DMS79 treated with DMSO at 0.1 percent for 48 hours (cell line): ENCODE data around the gene TSR1.
"Not testable (repeated sequence)": the region's sequence is repeated elsewhere in the genome, so short reads cannot be mapped to it uniquely, and the experiment has no call there.

Source experiments
- DNase-seq: peaks from one replicate; lab custom pipeline; 2025; lab: John Stamatoyannopoulos, UW

Gene TSR1

DNA sequence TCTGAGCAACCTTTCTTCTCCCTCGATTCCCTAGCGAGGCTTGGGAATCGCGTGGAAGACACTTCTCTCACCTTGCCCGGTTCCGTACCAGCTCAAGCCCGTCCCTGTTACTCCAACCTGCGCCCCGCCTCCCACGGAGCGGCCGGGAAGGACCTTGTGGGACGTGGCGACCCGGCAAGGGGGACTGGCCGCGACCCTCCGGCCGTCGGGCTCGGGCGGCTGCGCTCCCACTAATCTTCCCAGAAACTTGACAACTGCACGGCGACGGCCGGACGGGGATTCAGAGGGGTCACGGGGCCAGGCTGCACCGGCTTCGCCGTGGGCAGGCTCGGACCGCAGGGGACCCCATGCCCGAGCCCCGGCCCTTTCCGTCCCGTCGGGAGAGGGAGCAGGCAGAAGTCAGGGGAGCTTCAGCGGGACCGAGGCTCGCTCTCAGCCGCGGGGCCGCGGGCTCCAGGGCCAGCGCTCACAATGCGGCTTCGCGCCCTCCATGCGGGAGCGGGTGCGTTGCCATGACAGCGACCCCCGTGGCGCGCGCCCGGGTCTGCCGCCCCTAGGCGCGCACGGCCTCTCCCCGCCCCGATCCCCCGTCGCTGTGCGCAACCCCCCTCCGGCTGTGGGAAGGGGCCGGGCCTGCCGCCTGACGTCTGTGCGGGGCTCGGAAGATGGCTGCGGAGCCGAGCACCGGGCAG is 741 bp upstream of the TSR1 start, which contains the start of gene SGSM2:
Gene SGSM2, plus strand, starts transcription at position 650 of the 692 bp plus-strand sequence. CDS start 188 bp downstream, outside the sequence.
- DNase-seq: peak; percentile 43

DNA sequence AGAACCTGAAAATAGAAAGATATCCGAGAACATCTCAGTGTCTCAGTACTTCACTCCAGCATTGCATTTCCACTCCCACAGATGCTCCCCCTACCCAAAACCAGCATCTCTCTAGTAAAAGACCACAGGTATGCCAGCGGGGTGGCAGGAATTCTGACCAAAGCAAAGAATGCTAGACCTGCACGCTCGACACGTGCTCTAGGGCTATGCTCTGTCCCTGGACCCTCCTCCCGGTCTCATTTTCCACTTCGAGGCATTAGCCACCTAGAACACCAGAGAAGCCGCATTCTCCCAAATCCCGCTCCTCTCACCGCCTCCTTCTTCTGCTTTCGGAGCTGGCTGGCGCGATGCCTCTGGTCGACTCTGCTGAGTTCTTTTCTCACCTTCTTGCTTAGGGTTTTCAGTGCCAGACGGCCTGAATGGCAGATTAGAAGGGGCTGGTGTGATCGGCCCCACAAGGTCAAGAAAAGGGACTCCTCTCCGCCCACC is 487 bp downstream of the TSR1 start:
- DNase-seq: peak; percentile 15

DNA sequence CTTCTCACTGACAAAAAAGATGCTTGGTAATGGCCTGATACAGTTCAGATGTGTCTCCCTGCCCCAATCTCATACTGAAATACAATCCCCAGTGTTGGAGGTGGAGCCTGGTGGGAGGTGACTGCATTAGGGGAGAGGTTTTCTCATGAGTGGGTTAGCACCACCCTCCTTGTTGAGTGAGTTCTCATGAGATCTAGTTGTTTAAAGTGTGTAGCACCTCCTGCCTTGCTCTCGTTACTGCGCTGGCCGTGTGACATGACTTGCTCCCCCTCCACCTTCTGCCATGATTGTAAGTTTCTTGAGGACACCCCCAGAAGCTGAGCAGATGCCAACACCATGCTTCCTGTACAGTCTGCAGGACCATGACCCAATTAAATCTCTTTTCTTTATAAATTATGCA is 5.0 kb downstream of the TSR1 start:
- DNase-seq: no peak

DNA sequence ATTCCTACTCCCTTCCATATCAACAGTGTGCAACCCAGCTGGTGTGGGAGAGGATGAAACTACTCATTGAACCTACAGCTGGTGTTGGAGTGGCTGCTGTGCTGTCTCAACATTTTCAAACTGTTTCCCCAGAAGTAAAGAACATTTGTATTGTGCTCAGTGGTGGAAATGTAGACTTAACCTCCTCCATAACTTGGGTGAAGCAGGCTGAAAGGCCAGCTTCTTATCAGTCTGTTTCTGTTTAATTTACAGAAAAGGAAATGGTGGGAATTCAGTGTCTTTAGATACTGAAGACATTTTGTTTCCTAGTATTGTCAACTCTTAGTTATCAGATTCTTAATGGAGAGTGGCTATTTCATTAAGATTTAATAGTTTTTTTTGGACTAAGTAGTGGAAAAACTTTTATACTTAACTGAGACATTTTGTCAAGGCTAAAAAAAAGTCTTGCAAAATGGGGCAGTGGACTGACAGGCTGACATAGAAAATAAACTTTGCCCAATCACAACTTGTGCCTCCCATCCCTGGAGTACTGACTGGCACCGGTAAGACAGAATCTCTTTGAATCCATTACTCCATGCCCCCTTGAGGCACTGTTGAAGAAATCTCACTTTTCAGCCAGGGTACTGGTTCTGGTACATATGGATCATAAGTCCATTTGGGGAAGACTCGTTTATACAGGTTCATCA is 12.5 kb downstream of the TSR1 start:
- DNase-seq: no peak

DNA sequence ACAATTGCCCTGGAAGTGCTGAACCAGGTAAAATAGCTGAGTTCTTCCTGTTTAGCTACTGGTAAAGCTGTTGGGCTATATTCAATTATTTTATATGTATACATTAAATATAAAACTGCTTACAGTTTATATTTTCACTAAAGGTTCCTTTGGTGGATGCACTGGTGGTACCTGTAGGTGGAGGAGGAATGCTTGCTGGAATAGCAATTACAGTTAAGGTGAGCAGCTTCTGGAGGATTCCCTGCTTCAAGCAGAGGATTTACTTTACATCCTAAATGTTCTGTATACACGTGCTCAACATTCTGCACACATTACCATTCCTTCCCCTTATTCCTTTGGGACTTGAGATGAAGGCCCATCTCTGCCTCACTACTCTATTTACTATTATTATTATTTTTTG is 14.9 kb downstream of the TSR1 start:
- no peak for DNase-seq

DNA sequence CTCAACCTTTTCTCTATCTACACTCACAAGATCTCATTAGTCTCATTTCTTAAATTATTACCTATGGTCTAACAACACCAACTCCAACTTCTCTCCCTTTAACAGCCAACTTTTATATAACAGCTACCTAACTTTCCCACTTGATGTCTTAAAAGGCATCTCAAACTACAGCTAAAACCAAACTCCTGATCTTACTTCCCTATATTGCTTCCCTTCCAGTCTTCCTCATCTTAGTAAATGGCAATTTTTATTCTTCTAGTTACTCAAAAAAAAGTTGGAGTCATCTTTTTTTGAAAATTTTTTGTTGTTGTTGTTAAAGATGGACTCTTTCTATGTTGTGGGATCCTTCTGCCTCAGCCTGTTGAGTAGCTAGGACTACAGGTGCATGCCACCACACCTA is 17.2 kb downstream of the TSR1 start:
- DNase-seq: no peak

DNA sequence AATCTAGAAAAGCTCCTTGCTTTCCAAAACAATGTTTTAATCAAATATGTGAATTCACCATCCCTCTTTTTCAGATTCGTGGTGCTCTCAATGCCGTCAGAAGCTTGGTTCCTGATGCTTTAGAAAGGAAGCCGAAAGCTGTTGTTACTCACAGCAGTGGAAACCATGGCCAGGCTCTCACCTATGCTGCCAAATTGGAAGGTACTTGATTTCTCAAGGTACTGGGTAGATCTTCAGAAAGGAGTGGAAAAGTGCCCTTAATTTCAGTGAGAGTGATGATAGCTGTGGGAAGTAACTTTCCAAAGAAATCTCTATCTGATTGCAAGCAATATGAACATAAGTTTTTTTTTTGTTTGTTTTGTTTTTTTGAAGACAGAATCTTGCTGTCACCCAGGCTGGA is 18.5 kb downstream of the TSR1 start:
- no peak for DNase-seq

DNA sequence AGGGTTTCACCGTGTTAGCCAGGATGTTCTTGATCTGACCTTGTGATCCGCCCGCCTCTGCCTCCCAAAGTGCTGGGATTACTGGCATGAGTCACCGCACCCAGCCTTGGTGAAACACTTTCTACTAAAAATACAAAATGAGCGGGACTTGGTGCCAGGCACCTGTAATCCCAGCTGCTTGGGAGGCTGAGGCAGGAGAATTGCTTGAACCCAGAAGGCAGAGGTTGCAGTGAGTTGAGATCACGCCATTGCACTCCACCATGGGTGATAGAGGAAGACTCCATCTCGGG is 19.4 kb downstream of the TSR1 start:
- not testable (repeated sequence) for DNase-seq

DNA sequence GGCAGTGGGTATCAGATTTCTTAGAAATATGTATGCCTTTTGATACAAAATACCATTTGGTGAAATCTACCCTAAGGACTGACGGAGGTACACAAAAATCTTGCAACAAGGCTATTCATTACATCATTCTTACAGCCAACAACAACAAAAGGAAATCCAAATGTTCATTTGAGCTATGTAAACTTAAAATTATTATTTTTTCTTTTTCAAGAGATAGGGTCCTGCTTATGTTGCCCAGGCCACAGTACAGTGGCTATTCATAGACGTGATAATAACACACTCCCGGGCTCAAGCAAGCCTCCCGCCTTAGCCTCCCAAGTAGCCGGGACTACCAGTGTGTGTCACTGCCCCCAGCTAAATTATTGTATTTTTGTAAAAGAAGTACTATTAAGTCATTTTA is 23.5 kb downstream of the TSR1 start:
- DNase-seq: no peak

DNA sequence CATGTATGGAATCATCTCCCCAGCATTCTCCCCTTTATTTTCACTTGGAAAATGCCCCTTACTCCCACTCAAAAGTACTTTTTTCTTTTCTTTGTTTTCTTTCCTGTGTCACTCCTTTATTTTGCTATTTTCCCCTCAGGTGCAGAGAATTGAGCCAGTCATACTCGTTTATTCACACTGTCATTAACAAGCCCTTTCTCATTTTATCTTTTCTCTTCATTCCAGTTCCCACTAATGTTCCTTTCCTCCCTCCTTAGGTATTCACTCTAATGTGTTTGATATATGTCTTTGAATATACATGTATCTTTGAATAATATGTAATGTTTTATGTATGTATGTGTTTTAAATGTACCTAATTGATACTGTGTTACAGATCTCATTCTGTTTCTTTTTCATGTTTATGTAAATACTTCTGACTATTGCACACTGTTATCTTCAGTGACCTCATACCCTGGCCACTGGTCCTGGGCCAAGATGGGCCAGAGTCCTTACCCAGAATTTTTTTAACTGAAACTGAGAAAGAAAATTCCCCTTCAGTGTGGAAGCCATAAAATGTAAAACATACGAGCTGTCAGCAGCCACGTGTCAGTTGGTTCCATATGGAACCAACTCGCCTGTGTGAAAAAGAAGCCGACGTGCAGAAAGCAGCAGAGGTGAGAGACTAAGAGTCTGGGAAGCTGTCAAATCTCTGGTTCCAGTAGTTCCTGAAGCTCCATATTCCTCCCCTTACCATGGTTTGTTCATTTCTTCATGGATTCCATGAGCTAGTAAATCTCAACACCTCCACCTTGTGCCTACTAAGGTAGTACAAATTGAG is 26.7 kb downstream of the TSR1 start:
- DNase-seq: no peak

DNA sequence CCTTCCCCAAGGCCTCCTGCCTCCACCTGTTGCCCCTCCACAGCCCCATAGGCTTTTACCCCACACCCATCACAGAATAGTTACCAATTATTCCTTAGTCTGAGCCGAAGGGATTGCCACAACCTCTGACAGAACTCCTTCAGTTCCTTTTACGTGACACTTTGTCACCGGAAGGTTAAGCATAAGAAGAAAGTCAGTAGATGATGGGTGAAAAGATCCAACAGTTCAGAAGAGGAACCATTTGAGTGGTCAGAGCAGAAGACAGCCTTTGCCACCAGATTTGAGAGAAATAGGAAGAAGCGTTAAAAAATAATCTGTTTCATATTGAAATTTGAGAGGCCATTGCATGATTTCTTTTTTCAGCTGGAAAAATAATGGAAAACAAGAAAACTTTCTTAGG is 31.3 kb downstream of the TSR1 start:
- no peak for DNase-seq

DNA sequence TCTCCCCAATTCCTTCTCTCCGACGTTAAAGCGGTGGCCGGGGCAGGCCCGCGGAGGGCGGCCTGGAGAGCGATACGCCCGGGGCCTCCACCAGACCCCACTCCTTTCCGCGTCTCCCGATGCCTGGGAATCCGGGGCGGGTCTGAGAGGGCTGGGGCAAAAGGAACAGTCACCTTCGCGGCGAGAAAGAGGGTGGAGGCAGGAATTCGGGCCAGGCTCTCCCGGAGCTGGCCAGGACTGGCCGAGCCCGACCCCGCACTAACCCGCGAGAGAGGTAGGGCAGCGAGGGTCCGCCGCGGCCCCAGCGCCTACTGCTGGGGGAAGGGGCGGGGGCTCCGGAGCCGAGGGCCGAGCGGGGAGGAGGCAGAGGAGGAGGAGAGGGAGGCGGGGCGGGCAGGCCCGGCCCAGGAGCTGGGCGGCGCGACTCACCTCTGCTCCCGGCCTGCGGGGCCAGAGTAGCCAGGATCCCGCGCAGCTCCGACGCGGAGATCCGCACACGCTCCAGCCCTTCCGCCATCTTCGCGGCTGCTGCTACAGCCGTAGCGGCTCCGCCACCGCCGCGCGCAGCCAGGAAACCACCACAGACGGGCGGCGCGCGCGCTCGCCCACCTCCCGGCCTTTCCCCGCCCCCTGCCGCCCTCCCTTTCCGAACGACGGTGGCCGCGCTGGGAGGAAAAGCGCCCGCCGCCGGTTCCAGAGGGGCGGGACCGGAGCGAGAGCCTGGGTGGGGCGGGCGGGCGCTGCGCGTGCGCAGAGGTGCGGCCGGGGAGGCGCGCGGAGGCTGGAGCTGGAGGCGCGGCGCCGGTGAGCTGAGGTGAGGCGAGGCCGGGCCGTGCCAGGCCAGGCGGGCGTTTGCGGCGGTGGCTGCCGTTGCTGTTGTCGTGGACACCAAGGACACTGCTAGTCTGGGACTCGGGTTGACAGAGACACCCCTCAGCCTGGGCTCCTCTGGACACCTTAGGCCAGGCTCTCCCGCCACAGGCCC is 32.8 kb downstream of the TSR1 start, which contains the start of the genes SMG6 and SRR:
Gene SMG6, minus strand, starts transcription at position 582 of the 985 bp plus-strand sequence. Its CDS starts 65 bp downstream, at position 517.
Gene SRR, plus strand, starts transcription at position 747 of the 985 bp plus-strand sequence. CDS start 11,611 bp downstream, outside the sequence.
- peak; percentile 82 for DNase-seq

DNA sequence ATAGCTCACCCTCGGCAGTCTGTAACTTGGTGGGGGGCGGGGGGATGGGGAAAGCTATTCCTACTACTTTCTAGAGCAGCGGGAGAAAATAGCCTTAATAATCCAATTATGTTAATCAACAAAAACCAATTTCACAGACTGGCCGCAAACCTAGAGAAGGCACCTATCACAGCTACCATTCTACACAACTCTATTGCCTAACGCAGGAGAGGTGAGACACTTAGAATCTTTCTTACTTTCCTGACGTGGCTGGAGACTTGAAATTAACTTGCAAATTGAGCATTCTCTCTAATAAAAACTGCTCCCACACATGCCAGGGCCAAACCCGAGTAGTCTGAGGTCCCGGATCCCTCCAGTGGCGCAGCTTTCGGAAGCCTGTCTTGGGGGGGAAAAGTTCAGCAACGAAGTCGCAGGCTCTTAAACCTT is 33.5 kb downstream of the TSR1 start:
- no peak for DNase-seq

DNA sequence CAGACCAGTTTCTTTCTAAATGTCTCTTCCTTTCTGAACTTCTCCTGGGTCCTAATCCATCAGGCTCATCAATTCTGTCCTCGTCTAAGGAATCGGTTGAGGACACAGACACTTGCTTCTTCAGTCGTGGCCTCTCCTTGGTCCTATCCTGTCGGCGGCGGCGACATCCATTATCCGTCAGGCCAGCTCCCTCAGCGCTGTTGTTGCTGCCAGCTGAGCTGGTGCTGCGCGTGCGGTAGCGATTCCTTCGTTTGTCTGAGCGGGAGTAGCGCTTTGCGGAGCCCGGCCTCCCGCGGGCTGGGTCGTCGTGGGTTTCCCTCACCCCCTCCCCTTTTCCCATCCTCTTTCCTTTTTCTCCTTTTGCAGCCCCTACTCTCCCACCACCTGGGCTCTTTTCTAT is 36.5 kb downstream of the TSR1 start:
- DNase-seq: no peak

DNA sequence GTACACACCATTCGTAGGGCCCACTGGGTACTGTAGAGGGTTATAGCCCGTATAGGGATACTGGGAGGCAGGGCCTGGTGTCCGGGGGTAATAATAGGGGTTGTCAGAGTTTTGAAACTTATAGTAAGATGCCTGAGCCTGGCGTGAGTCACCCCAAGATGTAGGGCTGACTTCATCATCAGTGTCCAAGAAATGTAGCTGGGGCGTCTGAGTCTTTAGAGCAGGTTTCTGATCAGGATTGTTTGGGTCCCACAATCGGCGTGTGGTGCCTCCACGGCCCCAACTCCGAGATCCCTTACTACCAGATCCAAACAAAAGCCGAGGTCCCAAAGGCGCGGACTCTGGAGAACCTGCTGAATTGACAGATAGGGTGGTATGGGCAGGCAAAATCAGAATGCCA is 37.1 kb downstream of the TSR1 start:
- DNase-seq: no peak

DNA sequence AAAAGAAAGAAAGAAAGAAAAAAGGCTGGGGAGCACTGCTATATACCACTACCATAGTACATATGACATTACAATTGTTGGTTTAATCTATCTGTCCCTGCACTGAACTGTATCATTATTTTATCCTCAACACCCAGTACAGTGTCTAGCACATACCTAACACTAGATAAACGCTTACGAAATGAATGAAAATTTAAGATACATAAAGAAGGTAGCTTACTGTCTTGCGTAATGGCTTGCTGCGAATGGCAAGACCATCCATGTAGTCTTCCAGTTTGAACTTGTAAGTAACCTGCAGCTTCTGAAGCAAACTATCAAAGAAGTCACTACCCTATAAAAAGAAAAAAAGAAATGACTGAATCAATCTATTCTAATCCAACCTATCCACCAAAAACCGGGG is 39.2 kb downstream of the TSR1 start:
- no peak for DNase-seq

DNA sequence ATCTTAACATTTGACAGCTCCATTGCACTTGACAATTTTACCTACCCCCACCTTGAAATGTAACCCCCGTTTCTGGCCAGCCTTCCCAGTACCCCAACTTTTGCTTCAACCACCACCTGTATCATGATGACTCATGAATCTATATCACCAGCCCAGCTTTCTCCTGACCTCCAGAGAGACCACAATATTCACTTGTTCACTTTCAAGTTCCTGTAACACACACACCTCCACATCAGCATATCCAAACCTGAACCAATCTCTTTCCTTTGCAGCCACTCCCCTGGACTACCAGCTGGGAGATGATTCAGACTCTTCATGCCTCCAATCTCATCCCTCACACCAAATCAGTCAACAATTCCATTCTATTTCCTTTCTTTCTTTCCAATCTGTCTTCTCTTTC is 40.7 kb downstream of the TSR1 start:
- DNase-seq: no peak

DNA sequence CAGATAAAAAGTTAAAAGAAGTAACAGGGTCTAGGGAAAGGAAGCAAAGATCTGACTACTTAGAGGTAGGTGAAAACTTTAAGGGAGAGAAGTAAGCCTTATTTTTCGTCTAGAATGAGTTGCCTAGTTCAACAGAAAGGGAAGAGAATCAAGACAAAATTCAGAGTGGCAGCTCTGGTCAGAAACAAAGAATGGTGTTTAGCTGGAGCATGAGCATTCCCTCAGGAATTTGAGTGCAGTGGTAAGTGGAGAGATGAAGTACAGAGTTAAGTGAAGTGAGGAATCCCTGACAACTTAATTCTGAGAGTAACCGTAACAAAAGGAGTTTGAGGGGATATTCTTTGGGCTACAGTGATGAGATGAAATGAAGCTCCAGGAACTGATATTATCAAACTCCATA is 44.2 kb downstream of the TSR1 start:
- DNase-seq: no peak

DNA sequence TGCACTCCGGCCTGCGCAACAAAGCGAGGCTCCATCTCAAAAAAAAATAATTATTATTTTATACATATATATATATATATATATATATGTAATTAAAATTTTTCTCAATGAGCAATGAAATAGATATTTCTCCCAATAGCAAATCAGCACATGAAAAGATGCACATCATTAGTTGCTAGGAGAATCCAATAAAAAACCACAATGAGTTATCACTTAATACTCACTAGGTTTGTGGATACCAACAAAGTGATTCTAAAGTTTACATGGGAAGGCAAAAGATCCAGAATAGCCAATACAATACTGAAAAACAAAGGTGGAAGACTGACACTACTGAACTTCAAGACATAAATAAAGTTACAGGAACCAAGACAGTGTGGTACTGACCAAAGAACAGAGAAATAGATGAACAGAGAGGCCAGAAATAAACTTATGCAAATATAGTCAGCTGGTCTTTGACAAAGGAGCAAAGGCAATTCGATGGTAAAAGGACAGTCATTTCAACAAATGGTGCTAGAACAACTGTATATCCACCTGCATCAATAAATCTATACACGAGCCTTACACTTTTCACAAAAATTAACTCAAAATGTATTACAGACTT is 46.3 kb downstream of the TSR1 start:
- DNase-seq: no peak

DNA sequence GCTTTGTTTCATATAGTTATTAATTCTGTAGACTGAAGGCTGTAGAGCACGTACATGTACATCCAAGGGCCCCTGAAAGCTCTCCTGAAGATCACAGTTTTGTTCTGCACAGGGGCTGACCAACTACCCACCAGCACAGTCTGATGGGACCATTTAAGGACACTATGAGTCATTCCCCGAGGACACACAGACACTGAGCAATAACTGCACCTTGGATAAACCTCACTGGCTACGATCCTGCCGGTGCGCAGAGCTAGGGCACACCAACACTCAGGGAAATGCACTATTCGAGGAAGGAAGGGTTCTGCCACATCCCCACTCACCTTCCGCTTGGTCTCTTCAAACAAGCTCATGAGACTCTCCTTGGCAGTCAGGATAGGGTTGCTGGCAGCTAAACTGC is 53.0 kb downstream of the TSR1 start:
- no peak for DNase-seq

DNA sequence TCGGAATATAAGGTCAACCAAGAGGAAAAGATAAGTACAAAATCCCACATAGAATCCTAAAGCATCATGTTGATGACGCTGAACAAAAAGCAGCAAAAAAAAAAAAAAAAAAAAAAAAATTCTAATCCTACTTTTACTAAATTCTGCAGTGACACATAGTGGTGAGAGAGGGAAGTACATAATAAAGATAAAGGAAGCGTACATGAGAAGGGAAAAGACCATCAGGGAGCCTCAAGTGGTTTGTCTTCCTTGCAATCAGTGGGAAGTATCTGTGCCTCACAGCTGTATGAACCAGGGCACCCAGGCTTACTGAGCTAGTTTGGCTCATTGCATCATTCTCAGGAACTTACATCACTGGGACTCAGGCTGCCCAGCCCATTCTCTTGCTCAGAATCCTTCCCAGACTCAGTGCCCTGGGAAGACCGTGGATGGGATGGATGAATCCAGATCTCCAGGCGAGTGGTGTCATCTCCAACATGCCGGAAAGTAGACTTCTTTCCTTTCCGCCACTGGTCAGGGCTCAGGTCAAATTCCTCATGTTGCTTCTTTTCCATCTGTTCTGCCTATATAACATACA is 53.9 kb downstream of the TSR1 start:
- DNase-seq: peak; percentile 50
